Measurements from ENCODE around the gene PANX1.
"Not testable (repeated sequence)": the region's sequence is repeated elsewhere in the genome, so short reads cannot be mapped to it uniquely, and the experiment has no call there.

PANX1 gene

GRCh38 chr11:94128746-94129511 lies at the start of gene PANX1:
Gene PANX1, plus strand, starts transcription at chr11:94128841. Its CDS starts 472 bp downstream, at chr11:94129313.
- DNase-seq: peak; percentile 53

GRCh38 chr11:94084164-94084563 lies 44.5 kb upstream of the PANX1 start:
- no peak for DNase-seq

- no peak for DNase-seq
Measured at GRCh38 chr11:94088906-94089305, 39.7 kb upstream of the PANX1 start.

GRCh38 chr11:94089341-94089740 lies 39.3 kb upstream of the PANX1 start:
- DNase-seq: no peak

GRCh38 chr11:94090401-94090800 lies 38.2 kb upstream of the PANX1 start:
- no peak for DNase-seq

- DNase-seq: no peak
Measured at GRCh38 chr11:94091091-94091490, 37.5 kb upstream of the PANX1 start.

- DNase-seq: no peak
Measured at GRCh38 chr11:94100253-94100652, 28.4 kb upstream of the PANX1 start.

GRCh38 chr11:94103471-94103870 lies 25.2 kb upstream of the PANX1 start:
- DNase-seq: no peak

GRCh38 chr11:94104734-94105133 lies 23.9 kb upstream of the PANX1 start:
- no peak for DNase-seq

- DNase-seq: no peak
Measured at GRCh38 chr11:94106716-94107115, 21.9 kb upstream of the PANX1 start.

GRCh38 chr11:94107363-94107762 lies 21.3 kb upstream of the PANX1 start:
- DNase-seq: no peak

GRCh38 chr11:94111241-94111640 lies 17.4 kb upstream of the PANX1 start:
- no peak for DNase-seq

GRCh38 chr11:94111660-94112059 lies 17.0 kb upstream of the PANX1 start:
- DNase-seq: no peak

- no peak for DNase-seq
Measured at GRCh38 chr11:94112206-94112953, 16.3 kb upstream of the PANX1 start.

GRCh38 chr11:94117197-94117574 lies 11.5 kb upstream of the PANX1 start:
- DNase-seq: no peak

- no peak for DNase-seq
Measured at GRCh38 chr11:94117871-94118270, 10.8 kb upstream of the PANX1 start.

- DNase-seq: not testable (repeated sequence)
Measured at GRCh38 chr11:94119676-94120075, 9.0 kb upstream of the PANX1 start.

- not testable (repeated sequence) for DNase-seq
Measured at GRCh38 chr11:94120516-94120915, 8.1 kb upstream of the PANX1 start.

- DNase-seq: no peak
Measured at GRCh38 chr11:94120946-94121345, 7.7 kb upstream of the PANX1 start.

GRCh38 chr11:94125407-94126115 lies 3.1 kb upstream of the PANX1 start:
- DNase-seq: no peak

- no peak for DNase-seq
Measured at GRCh38 chr11:94127638-94128037, 1.0 kb upstream of the PANX1 start.

GRCh38 chr11:94128291-94128745 lies 323 bp upstream of the PANX1 start:
- DNase-seq: no peak

- DNase-seq: no peak
Measured at GRCh38 chr11:94129512-94130297, 1.1 kb downstream of the PANX1 start.

Data from NCI-H187 treated with DMSO at 0.1 percent for 48 hours (cell line).